HCT116 (cell line): ENCODE measurements around the gene INSIG2. TPM values are rescaled to one million over a fixed set of nuclear protein-coding genes. Genes with fewer than 3 reads are reported as not detected.

ENCODE experiments used
- ATAC-seq: fragments of 200-7000 bp; cut with Tn5 transposase; 2 replicates; pipeline ENCODE4 v1.9.1; 2020; ENCODE audit warnings: mild to moderate bottlenecking, moderate library complexity
- BruUV-seq: library from RNA; stranded (reverse); fragments of 400-500 nt; replicated peaks from 2 replicates; lab custom pipeline; 2021; lab: Mats Ljungman, UMichigan
- CTCF ChIA-PET: fragments of 300-600 bp; sonication (Branson Sonifier 250); formaldehyde crosslinking; loops from one replicate; lab custom pipeline; 2021; ENCODE audit warnings: antibody characterized with exemption; lab: Charles Lee
- POLR2A ChIA-PET: fragments of 300-600, 350-600 bp; sonication (Branson Sonifier 250); formaldehyde crosslinking; loops from one replicate; lab custom pipeline; 2021; ENCODE audit warnings: antibody characterized with exemption; lab: Charles Lee
- RAD21 ChIA-PET, 2 experiments: fragments of 300-600 bp; sonication (Branson Sonifier 250); formaldehyde crosslinking; loops; one replicate each; lab custom pipeline; 2023; ENCODE audit warnings: low total read pairs in 2 of 2; ENCODE audit not compliant: uncharacterized antibody in 2 of 2, unreplicated experiment in 2 of 2, low non-redundant PET in 1 of 2; lab: Charles Lee
- DNase-seq: peaks from one replicate; pipeline ENCODE4 v3.0.0-alpha.2; 2010; ENCODE audit warnings: low read depth, low spot score
- H2AFZ ChIP-seq: fragments of 200-600 bp; shearing (Covaris generic), sonication (generic); 2 replicates; pipeline ENCODE4 v1.6.1; 2017; ENCODE audit warnings: low read depth, mixed run types, mixed read lengths, antibody characterized with exemption, low read length; ENCODE audit not compliant: poor library complexity, severe bottlenecking
- H3K27ac ChIP-seq: 2 replicates; pipeline ENCODE4 v1.5.1; 2012; ENCODE audit warnings: low read depth, low read length
- H3K27me3 ChIP-seq: fragments of 200-600 bp; sonication (generic); 2 replicates; pipeline ENCODE4 v1.6.1; 2016; ENCODE audit warnings: mixed run types, low read length, mixed read lengths; ENCODE audit not compliant: insufficient read depth
- H3K36me3 ChIP-seq, 2 experiments: fragments of 200-500 bp in 1 of 2; fragments of 200-600 bp in 1 of 2; sonication (Bioruptor generic) in 1 of 2; sonication (generic) in 1 of 2; 2 replicates each; pipeline versions ENCODE4 v1.5.1 to v1.6.1; 2014 to 2016; ENCODE audit warnings: low read length in 2 of 2, inconsistent platforms in 1 of 2, mixed read lengths in 1 of 2, mixed run types in 1 of 2; ENCODE audit not compliant: insufficient read depth in 2 of 2, control insufficient read depth in 1 of 2
- H3K4me1 ChIP-seq, 2 experiments: fragments of 200-600 bp in 1 of 2; sonication (generic) in 1 of 2; 2 replicates each; pipeline versions ENCODE4 v1.5.1 to v1.6.1; 2012 to 2017; ENCODE audit warnings: low read length in 2 of 2, inconsistent platforms in 1 of 2, mild to moderate bottlenecking in 1 of 2, mixed read lengths in 1 of 2, mixed run types in 1 of 2, moderate library complexity in 1 of 2; ENCODE audit not compliant: insufficient read depth in 2 of 2, control insufficient read depth in 1 of 2
- H3K4me2 ChIP-seq: fragments of 200-600 bp; sonication (generic); 2 replicates; pipeline ENCODE4 v1.6.1; 2017; ENCODE audit warnings: mixed run types, low read length, mixed read lengths
- H3K4me3 ChIP-seq, 2 experiments: fragments of 200-600 bp in 1 of 2; sonication (generic) in 1 of 2; replicated peaks in 1 of 2; 2 replicates each; pipeline ENCODE4 v1.5.1; 2011 to 2016; ENCODE audit warnings: low read length in 2 of 2, control low read depth in 1 of 2, low read depth in 1 of 2, mild to moderate bottlenecking in 1 of 2, mixed read lengths in 1 of 2, mixed run types in 1 of 2
- H3K79me2 ChIP-seq: fragments of 200-600 bp; sonication (generic); 2 replicates; pipeline ENCODE4 v1.6.1; 2017; ENCODE audit warnings: mild to moderate bottlenecking, mixed run types, low read length, moderate library complexity, mixed read lengths; ENCODE audit not compliant: insufficient read depth
- H3K9ac ChIP-seq: fragments of 200-600 bp; sonication (generic); 2 replicates; pipeline ENCODE4 v1.6.1; 2016; ENCODE audit warnings: low read length, mixed read lengths
- H3K9me2 ChIP-seq: fragments of 200-600 bp; sonication (generic), shearing (Covaris generic); 2 replicates; pipeline ENCODE4 v1.6.1; 2017; ENCODE audit warnings: mixed run types, mild to moderate bottlenecking, moderate library complexity; ENCODE audit not compliant: insufficient read depth
- H3K9me3 ChIP-seq, 2 experiments: fragments of 200-500 bp in 1 of 2; fragments of 200-600 bp in 1 of 2; sonication (Bioruptor generic) in 1 of 2; sonication (generic) in 1 of 2; 2 replicates each; pipeline ENCODE4 v1.6.1; 2014 to 2017; ENCODE audit warnings: low read length in 2 of 2, mixed read lengths in 2 of 2, inconsistent platforms in 1 of 2, low read depth in 1 of 2, mild to moderate bottlenecking in 1 of 2, mixed run types in 1 of 2, moderate library complexity in 1 of 2; ENCODE audit not compliant: control insufficient read depth in 1 of 2, insufficient read depth in 1 of 2
- H4K20me1 ChIP-seq: fragments of 200-600 bp; sonication (generic), shearing (Covaris generic); 2 replicates; pipeline ENCODE4 v1.6.1; 2017; ENCODE audit warnings: mixed run types, mild to moderate bottlenecking, moderate library complexity; ENCODE audit not compliant: insufficient read depth
- ELF1 ChIP-seq: IDR thresholded peaks from 2 replicates; pipeline ENCODE4 v1.6.1; 2012; ENCODE audit warnings: low read depth, borderline replicate concordance
- JUND ChIP-seq: IDR thresholded peaks from 2 replicates; pipeline ENCODE4 v1.6.1; 2012
- SP1 ChIP-seq: IDR thresholded peaks from 2 replicates; pipeline ENCODE4 v1.6.1; 2012; ENCODE audit warnings: low read depth
- ZNF274 ChIP-seq: fragments of 200-500 bp; sonication (Bioruptor generic); IDR thresholded peaks from 2 replicates; pipeline ENCODE4 v1.6.1; 2014; ENCODE audit warnings: mild to moderate bottlenecking, low read depth, low read length, inconsistent platforms
- intact Hi-C: fragments of 100-400 bp; cut with micrococcal nuclease; formaldehyde crosslinking; loops from 2 replicates; pipeline ENCODE4 v1.10.0; 2022
- total RNA-seq: library from RNA; stranded (reverse); gene quantifications from one replicate; pipeline ENCODE4 v1.2.1, GENCODE V29; 2021; ENCODE audit not compliant: unreplicated experiment

INSIG2 gene
- total RNA-seq, 1 experiment from 2014 or later: 21.8 TPM

- H3K9me3 ChIP-seq: no peaks in the 10 kb centered on the region
- TF ChIP-seq SP1: no peak
- TF ChIP-seq ELF1: no peak
- no peak for TF ChIP-seq ZNF274
- H3K4me3 ChIP-seq: no peak overlapping the region
- ChIA-PET CTCF (no interaction called here), POLR2A (no interaction called here), RAD21 (no interaction called here)
- ATAC-seq (no peak), DNase-seq (no peak)
- H3K36me3 ChIP-seq: no peaks in the 10 kb centered on the region
- peaks cover 8 to 22% of the 10 kb centered on the region in 2 experiments for H3K4me1 ChIP-seq
- H3K4me2 ChIP-seq: no peak overlapping the region
- intact Hi-C loops: no loop called here
- H4K20me1 ChIP-seq: no peaks in the 10 kb centered on the region
- H3K9ac ChIP-seq: no peak overlapping the region
- H3K27me3 ChIP-seq: no peaks in the 10 kb centered on the region
- H3K79me2 ChIP-seq: no peaks in the 10 kb centered on the region
- H2AFZ ChIP-seq: no peak overlapping the region
- no peaks in the 10 kb centered on the region for H3K9me2 ChIP-seq
- no peak overlapping the region for H3K27ac ChIP-seq
- no TSS peak for BruUV-seq
Observed at GRCh38 chr2:118128826-118129225, 40.6 kb downstream of the INSIG2 start.

- Histone ChIP-seq H3K4me1 (peaks cover 0 to 7% of the 10 kb centered on the region in 2 experiments; a peak in 1 of 4 replicates), H2AFZ (no peak overlapping the region), H4K20me1 (no peaks in the 10 kb centered on the region), H3K27ac (no peak overlapping the region), H3K9me2 (no peaks in the 10 kb centered on the region), H3K27me3 (no peaks in the 10 kb centered on the region), H3K79me2 (no peaks in the 10 kb centered on the region), H3K9ac (no peak overlapping the region), H3K4me2 (no peak overlapping the region), H3K36me3 (no peaks in the 10 kb centered on the region), H3K9me3 (no peaks in the 10 kb centered on the region), H3K4me3 (no peak overlapping the region)
- intact Hi-C loops: no loop called here
- no TSS peak for BruUV-seq
- ATAC-seq (no peak), DNase-seq (no peak)
- ChIA-PET RAD21 (no interaction called here), CTCF (no interaction called here), POLR2A (no interaction called here)
- TF ChIP-seq SP1: no peak
- no peak for TF ChIP-seq JUND
Observed at GRCh38 chr2:118130385-118130784, 42.1 kb downstream of the INSIG2 start.
